ENCODE data around the gene CD300LG.

CD300LG gene

DNA sequence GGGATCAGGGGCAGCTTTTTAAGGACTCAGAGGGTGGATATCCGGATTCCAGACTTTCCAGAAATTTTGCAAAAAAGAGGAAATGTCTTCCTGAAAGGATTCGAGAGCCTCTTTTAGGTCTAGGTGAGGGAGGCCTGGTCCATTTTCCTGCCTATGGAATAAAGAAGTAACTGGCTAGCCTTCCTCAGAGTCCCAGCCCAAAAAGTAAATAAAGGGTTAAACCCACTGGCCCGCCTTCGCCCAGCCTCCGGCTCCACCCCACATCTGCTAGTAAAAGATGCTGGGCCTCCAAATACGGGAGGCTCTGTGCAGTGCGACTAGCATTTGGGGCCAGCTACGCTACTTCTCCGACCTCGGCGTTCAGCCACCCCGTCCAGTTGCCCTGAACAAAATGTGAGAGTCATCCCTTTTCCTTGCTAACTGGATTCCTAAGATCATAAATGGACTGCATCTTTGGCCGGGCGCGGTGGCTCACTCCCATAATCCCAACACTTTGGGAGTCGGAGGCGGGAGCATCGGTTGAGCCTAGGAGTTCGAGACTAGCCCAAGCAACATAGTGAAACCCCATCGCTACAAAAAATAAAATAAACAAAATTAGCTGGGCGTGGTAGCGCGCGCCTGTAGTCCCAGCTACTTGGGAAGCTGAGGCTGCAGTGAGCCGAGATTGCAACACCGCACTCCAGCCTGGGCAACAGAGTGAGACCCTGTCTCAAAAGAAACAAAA lies 61.2 kb downstream of the CD300LG start:
- peak; percentile 44 for DNase-seq

- DNase-seq, result no peak
Measured at GRCh38 chr17:43909537-43910231, 62.7 kb downstream of the CD300LG start.

GRCh38 chr17:43911904-43912303 lies 64.9 kb downstream of the CD300LG start:
- no peak for DNase-seq

GRCh38 chr17:43912635-43913304 lies 65.8 kb downstream of the CD300LG start:
- DNase-seq, result no peak

Data from NCI-H510A (cell line).